ENCODE results near the gene NCEH1.

DNA sequence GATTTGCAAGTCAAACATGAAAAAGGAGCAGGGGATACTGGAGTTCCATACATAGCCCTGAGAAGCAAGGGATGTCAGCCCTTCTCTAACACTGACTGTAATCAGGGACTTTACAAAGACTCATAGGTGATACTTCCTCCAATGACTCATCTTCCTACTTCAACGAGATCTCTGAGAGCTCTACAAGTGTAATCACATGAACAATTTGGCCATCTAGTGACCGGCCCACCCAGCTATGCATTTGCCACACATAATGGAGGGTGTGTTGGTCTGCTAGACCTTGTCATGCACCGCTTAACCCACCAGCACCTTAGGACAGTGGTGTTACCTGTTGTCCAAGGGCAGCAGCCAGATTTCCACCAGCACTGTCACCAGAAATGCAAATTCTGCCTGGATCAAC, 75.3 kb downstream of the NCEH1 start:
- TF ChIP-seq, protein P1, sequence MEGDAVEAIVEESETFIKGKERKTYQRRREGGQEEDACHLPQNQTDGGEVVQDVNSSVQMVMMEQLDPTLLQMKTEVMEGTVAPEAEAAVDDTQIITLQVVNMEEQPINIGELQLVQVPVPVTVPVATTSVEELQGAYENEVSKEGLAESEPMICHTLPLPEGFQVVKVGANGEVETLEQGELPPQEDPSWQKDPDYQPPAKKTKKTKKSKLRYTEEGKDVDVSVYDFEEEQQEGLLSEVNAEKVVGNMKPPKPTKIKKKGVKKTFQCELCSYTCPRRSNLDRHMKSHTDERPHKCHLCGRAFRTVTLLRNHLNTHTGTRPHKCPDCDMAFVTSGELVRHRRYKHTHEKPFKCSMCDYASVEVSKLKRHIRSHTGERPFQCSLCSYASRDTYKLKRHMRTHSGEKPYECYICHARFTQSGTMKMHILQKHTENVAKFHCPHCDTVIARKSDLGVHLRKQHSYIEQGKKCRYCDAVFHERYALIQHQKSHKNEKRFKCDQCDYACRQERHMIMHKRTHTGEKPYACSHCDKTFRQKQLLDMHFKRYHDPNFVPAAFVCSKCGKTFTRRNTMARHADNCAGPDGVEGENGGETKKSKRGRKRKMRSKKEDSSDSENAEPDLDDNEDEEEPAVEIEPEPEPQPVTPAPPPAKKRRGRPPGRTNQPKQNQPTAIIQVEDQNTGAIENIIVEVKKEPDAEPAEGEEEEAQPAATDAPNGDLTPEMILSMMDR (IDR thresholded peaks at IDR 0.05; ENCODE audit: low read depth, low read length, poor library complexity, severe bottlenecking) = no peak
- no peak for TF ChIP-seq EZH2phosphoT487 (IDR thresholded peaks at IDR 0.05; ENCODE audit: borderline replicate concordance, low read length)

Data from DOHH2 (cell line).